Measurements from ENCODE around the gene RASSF9. TPM values are rescaled to one million over a fixed set of nuclear protein-coding genes. Genes with fewer than 3 reads are reported as not detected.

RASSF9 gene
- total RNA-seq, 1 experiment from 2014 or later, result 0.19 TPM

DNA sequence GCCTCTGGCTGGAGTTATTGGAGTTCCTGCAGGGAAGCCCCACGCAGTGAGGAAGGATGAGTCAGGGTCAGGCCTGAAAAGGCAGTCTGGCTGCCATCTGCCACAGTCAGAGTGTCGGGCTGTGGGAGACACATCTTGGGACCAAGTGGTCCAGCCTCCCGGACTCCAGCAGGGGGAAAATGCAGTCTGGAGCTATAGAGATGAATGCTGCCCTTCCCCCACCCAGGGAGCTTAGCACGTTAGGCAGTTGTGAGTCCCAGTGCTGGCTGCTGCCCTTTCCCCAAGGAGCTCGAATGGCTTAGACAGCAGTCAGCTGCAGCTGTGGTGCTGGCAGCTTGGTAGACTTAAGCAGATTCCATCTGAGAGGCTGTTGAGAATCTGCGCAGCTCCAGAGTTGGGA, 29.7 kb upstream of the RASSF9 start:
- no peak overlapping the region for H3K4me3 ChIP-seq (ENCODE audit: low read depth, low read length, poor library complexity, severe bottlenecking)
- TF ChIP-seq EZH2 (IDR thresholded peaks at IDR 0.05; ENCODE audit: borderline replicate concordance, low read depth, low read length, poor library complexity, severe bottlenecking) (no peak), CTCF (conservative IDR thresholded peaks at IDR 0.05; ENCODE audit: low read depth, low read length) (no peak)
- DNase-seq (ENCODE audit: low spot score), result peak; percentile 58
- no peaks in the 10 kb centered on the region for H3K4me1 ChIP-seq (ENCODE audit: insufficient read depth, low read length, poor library complexity, severe bottlenecking)
- no peak overlapping the region for H3K27ac ChIP-seq (ENCODE audit: low read depth, low read length, poor library complexity, severe bottlenecking)
- no peaks in the 10 kb centered on the region for H3K9me3 ChIP-seq (ENCODE audit: low read depth, low read length, poor library complexity, severe bottlenecking)
- no peaks in the 10 kb centered on the region for H3K27me3 ChIP-seq (replicated peaks; ENCODE audit: insufficient read depth, low read depth, low read length, poor library complexity)
- POLR2A ChIA-PET (ENCODE audit: low non-redundant PET), result no interaction called here
- intact Hi-C loops (cut with micrococcal nuclease; ENCODE audit: unreplicated experiment), result loop anchor here (2.0 to 5.0 kb wide), 2 partner anchors 384 to 397 kb away; no protein-coding TSS in a partner anchor
- CTCF ChIA-PET, result interaction anchor here (0.5 to 0.7 kb wide), 2 partner anchors 178 to 290 kb away, joined by 4 to 9 read pairs; no protein-coding TSS in a partner anchor
- BruUV-seq (replicated peaks), result no TSS peak
- H3K36me3 ChIP-seq (ENCODE audit: insufficient read depth, low read length, poor library complexity, severe bottlenecking), result no peaks in the 10 kb centered on the region

GRCh38 chr12:85856966-85857365, 20.8 kb upstream of the RASSF9 start:
- CTCF ChIA-PET, result no interaction called here
- no peaks in the 10 kb centered on the region for H3K36me3 ChIP-seq (ENCODE audit: insufficient read depth, low read length, poor library complexity, severe bottlenecking)
- no peaks in the 10 kb centered on the region for H3K27me3 ChIP-seq (replicated peaks; ENCODE audit: insufficient read depth, low read depth, low read length, poor library complexity)
- H3K9me3 ChIP-seq (ENCODE audit: low read depth, low read length, poor library complexity, severe bottlenecking), result no peaks in the 10 kb centered on the region
- TF ChIP-seq CTCF (conservative IDR thresholded peaks at IDR 0.05; ENCODE audit: low read depth, low read length) (no peak), EZH2 (IDR thresholded peaks at IDR 0.05; ENCODE audit: borderline replicate concordance, low read depth, low read length, poor library complexity, severe bottlenecking) (no peak)
- POLR2A ChIA-PET (ENCODE audit: low non-redundant PET), result no interaction called here
- no peaks in the 10 kb centered on the region for H3K4me1 ChIP-seq (ENCODE audit: insufficient read depth, low read length, poor library complexity, severe bottlenecking)
- H3K4me3 ChIP-seq (ENCODE audit: low read depth, low read length, poor library complexity, severe bottlenecking), result no peak overlapping the region
- no peak overlapping the region for H3K27ac ChIP-seq (ENCODE audit: low read depth, low read length, poor library complexity, severe bottlenecking)
- intact Hi-C loops (cut with micrococcal nuclease; ENCODE audit: unreplicated experiment), result no loop called here
- no peak for DNase-seq (ENCODE audit: low spot score)
- no TSS peak for BruUV-seq (replicated peaks)

GRCh38 chr12:85855305-85855704, 19.1 kb upstream of the RASSF9 start:
- no TSS peak for BruUV-seq (replicated peaks)
- no peak for DNase-seq (ENCODE audit: low spot score)
- CTCF ChIA-PET, result no interaction called here

More at GRCh38 chr12:85855305-85855704, 19.1 kb upstream of the RASSF9 start:
- Histone ChIP-seq H3K4me1 (ENCODE audit: insufficient read depth, low read length, poor library complexity, severe bottlenecking) (no peaks in the 10 kb centered on the region), H3K27me3 (replicated peaks; ENCODE audit: insufficient read depth, low read depth, low read length, poor library complexity) (no peaks in the 10 kb centered on the region), H3K9me3 (ENCODE audit: low read depth, low read length, poor library complexity, severe bottlenecking) (no peaks in the 10 kb centered on the region), H3K27ac (ENCODE audit: low read depth, low read length, poor library complexity, severe bottlenecking) (no peak overlapping the region), H3K36me3 (ENCODE audit: insufficient read depth, low read length, poor library complexity, severe bottlenecking) (no peaks in the 10 kb centered on the region), H3K4me3 (ENCODE audit: low read depth, low read length, poor library complexity, severe bottlenecking) (no peak overlapping the region)
- POLR2A ChIA-PET (ENCODE audit: low non-redundant PET), result no interaction called here
- TF ChIP-seq EZH2 (IDR thresholded peaks at IDR 0.05; ENCODE audit: borderline replicate concordance, low read depth, low read length, poor library complexity, severe bottlenecking), result no peak
- no peak for TF ChIP-seq CTCF (conservative IDR thresholded peaks at IDR 0.05; ENCODE audit: low read depth, low read length)
- intact Hi-C loops (cut with micrococcal nuclease; ENCODE audit: unreplicated experiment), result no loop called here

Measured in A673 (cell line).